Measurements from ENCODE around the gene PTK7.

DNA sequence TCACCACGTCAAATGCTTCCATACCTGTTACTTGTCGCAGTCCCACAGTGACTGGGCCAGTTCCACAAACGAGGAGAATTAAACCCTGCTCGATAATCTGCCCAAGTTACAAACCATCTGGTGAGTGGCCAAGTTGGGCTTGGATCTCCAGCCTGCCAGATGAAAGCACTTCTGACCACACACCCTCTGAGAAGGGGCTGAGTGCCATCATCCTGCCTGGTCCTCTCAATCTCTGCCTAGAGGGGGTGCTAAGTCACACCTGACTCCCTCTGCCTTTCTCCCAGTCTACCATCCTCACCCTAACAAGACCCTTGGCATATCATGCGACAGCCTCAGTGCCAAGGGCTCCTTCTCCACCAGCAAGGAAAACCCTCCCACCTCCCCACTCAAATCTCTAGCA is 38.9 kb upstream of the PTK7 start:
- TF ChIP-seq FOXK2 (IDR thresholded peaks at IDR 0.05) (no peak), BHLHE40 (IDR thresholded peaks at IDR 0.05; ENCODE audit: borderline replicate concordance) (no peak), SP1 (IDR thresholded peaks at IDR 0.05) (no peak), TARDBP (IDR thresholded peaks at IDR 0.05) (no peak), FOXM1 (IDR thresholded peaks at IDR 0.05; ENCODE audit: borderline replicate concordance) (no peak), CTBP1 (IDR thresholded peaks at IDR 0.05; ENCODE audit: borderline replicate concordance) (no peak), ELF4 (IDR thresholded peaks at IDR 0.05) (no peak)

Measured in HEK293T (cell line).